ENCODE data around the gene EPHB4. TPM values are rescaled to one million over a fixed set of nuclear protein-coding genes. Genes with fewer than 3 reads are reported as not detected.

EPHB4 gene
- total and polyA plus RNA-seq, 2 of the 8 experiments (the other 6 are each of a cell fraction or from before 2014, with no cell fraction given), result 85.0 to 113 TPM

GRCh38 chr7:100778061-100778621, 49.2 kb downstream of the EPHB4 start (continued):
- TF ChIP-seq EGR1 (IDR thresholded peaks at IDR 0.05; ENCODE audit: borderline replicate concordance, low read depth, low read length), result no peak
- TF ChIP-seq TBP (IDR thresholded peaks at IDR 0.05; ENCODE audit: low read depth, low read length), result no peak
- no peak for TF ChIP-seq USF2 (IDR thresholded peaks at IDR 0.05; ENCODE audit: low read length)
- no peak for TF ChIP-seq GTF2F1 (IDR thresholded peaks at IDR 0.05; ENCODE audit: borderline replicate concordance, low read depth, low read length)

Data from H1 (cell line).